Measurements from ENCODE around the gene PPP1R16B. TPM values are rescaled to one million over a fixed set of nuclear protein-coding genes. Genes with fewer than 3 reads are reported as not detected.

PPP1R16B gene
- polyA plus RNA-seq, 2 of the 4 experiments (the other 2 are of a cell fraction), result 0.17 to 0.31 TPM

DNA sequence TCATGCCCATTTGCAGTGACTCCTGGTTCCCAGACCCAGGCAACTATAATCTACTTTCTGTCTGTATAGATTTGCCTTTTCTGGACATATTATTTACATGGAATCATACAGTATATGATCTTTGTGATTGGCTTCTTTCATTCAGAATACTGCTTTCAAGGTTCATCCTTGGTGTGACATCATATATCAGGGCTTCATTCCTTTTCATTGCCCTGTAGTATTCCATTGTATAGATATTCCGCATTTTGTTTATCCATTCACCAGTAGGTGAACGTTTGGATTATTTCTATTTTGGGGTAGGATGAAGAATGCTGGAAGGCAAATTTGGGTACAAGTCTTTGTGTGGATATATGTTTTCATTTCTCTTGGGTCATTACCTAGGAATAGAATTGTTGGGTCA is 36.1 kb downstream of the PPP1R16B start:
- ATAC-seq (no peak), FAIRE-seq (no peak)
- WGBS (ENCODE audit: missing lambda C conversion rate), result 4% methylated on average over 2 of the region's 2 CpGs

DNA sequence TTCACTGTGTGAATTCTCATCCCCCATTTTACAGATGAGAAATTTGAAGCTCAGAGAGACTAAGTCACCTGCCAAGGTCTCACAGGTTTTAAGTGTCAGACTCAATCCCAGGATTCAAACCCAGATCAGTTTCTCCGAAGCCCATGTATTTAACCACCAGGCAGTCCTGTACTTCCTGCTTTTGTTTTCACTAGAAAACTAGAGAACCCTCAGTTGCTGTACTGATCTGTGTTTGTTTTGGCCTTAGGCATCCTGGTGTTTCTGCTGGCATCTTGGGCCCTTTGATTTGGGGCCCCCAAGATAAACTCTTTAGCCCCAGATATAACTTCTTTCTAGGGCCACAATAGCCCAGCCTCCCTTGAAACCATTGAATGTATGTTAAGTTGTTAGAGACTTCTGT is 36.5 kb downstream of the PPP1R16B start:
- no peaks in the 10 kb centered on the region for H3K4me1 ChIP-seq
- TF ChIP-seq BHLHE40 (IDR thresholded peaks at IDR 0.05; ENCODE audit: low read depth, low read length), result no peak
- TF ChIP-seq POLR2A (IDR thresholded peaks at IDR 0.05; ENCODE audit: low read length), result no peak
- TF ChIP-seq EP300 (IDR thresholded peaks at IDR 0.05), result no peak
- TF ChIP-seq ZC3H11A (IDR thresholded peaks at IDR 0.05), result no peak
- TF ChIP-seq HDAC2 (IDR thresholded peaks at IDR 0.05), result no peak
- no peak for TF ChIP-seq ESRRA (IDR thresholded peaks at IDR 0.05; ENCODE audit: borderline replicate concordance, low read length)
- ATAC-seq, result no peak
- H3K27ac ChIP-seq, result no peak overlapping the region
- POLR2A ChIA-PET, result no interaction called here
- CTCF ChIA-PET, result interaction anchor here (2.5 kb wide), 1 partner anchor 52 kb away, joined by 7 read pairs; no protein-coding TSS in a partner anchor
- no peak for FAIRE-seq
- H3K4me2 ChIP-seq, result no peak overlapping the region
- WGBS (ENCODE audit: missing lambda C conversion rate), result 92% methylated on average over 1 of the region's 1 CpG
- no peak overlapping the region for H3K4me3 ChIP-seq
- no peak for DNase-seq (ENCODE audit: low read depth in 1 of 2, low spot score in 1 of 2)
- H3K9me3 ChIP-seq, result no peaks in the 10 kb centered on the region

More for the DNA sequence above, 36.1 kb downstream of the PPP1R16B start:
- no peak for DNase-seq (ENCODE audit: low read depth in 1 of 2, low spot score in 1 of 2)
- H3K4me1 ChIP-seq, result no peaks in the 10 kb centered on the region
- no peaks in the 10 kb centered on the region for H3K9me3 ChIP-seq
- ChIA-PET CTCF (interaction anchor here (2.5 kb wide), 1 partner anchor 51 kb away, joined by 7 read pairs; no protein-coding TSS in a partner anchor), POLR2A (interaction anchor here (0.6 kb wide), 1 partner anchor 10 kb away, joined by 3 read pairs; no protein-coding TSS in a partner anchor)
- H3K4me2 ChIP-seq, result no peak overlapping the region
- no peak overlapping the region for H3K27ac ChIP-seq
- TF ChIP-seq RCOR1 (IDR thresholded peaks at IDR 0.05; ENCODE audit: low read depth, low read length) (no peak), SREBF2 (IDR thresholded peaks at IDR 0.05) (no peak), ZSCAN20 (CRISPR knock-in tag; IDR thresholded peaks at IDR 0.05) (no peak), ZFP36 (IDR thresholded peaks at IDR 0.05; ENCODE audit: borderline replicate concordance, partially characterized antibody) (no peak), ZC3H11A (IDR thresholded peaks at IDR 0.05) (no peak), GATA3 (IDR thresholded peaks at IDR 0.05; ENCODE audit: borderline replicate concordance) (no peak), RARB (CRISPR knock-in tag; IDR thresholded peaks at IDR 0.05) (no peak)
- H3K4me3 ChIP-seq, result no peak overlapping the region

DNA sequence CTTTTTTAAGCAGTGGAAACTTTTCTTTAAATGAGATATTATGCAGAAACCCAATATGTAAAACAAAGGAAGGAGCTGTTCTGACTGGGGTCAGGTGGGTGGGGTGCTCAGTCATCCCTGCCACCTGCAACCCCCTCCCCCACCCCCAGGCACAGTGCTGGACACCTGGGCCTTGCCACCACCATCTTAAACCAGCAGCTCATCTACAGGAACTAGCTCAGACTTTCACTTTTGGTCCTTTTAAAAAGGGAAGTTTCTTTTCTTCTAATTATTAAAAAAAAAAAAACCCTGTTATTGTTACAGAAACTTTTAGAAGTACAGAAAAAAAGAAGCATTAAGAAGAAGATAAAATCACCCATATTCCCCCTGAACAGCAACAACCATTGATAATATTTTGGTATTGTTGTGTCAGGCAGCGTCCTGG is 37.1 kb downstream of the PPP1R16B start:
- ChIA-PET POLR2A (no interaction called here), CTCF (interaction anchor here (0.8 to 2.5 kb wide), 2 partner anchors 52 to 110 kb away, joined by 3 to 7 read pairs; no protein-coding TSS in a partner anchor)
- no peak overlapping the region for H3K4me3 ChIP-seq
- DNase-seq (ENCODE audit: low read depth in 1 of 2, low spot score in 1 of 2), result no peak
- H3K9me3 ChIP-seq, result no peaks in the 10 kb centered on the region
- H3K4me2 ChIP-seq, result no peak overlapping the region
- TF ChIP-seq, protein P1, sequence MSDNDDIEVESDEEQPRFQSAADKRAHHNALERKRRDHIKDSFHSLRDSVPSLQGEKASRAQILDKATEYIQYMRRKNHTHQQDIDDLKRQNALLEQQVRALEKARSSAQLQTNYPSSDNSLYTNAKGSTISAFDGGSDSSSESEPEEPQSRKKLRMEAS (IDR thresholded peaks at IDR 0.05), result no peak
- TF ChIP-seq FOSB (CRISPR knock-in tag; IDR thresholded peaks at IDR 0.05) (no peak), RARB (CRISPR knock-in tag; IDR thresholded peaks at IDR 0.05) (no peak), JUN (IDR thresholded peaks at IDR 0.05) (no peak), ZNF302 (CRISPR knock-in tag; IDR thresholded peaks at IDR 0.05) (no peak), GATA3 (IDR thresholded peaks at IDR 0.05; ENCODE audit: borderline replicate concordance) (no peak), CHD2 (IDR thresholded peaks at IDR 0.05; ENCODE audit: low read length, partially characterized antibody) (no peak), CBX2 (IDR thresholded peaks at IDR 0.05; ENCODE audit: borderline replicate concordance, low read depth) (no peak), JUNB (IDR thresholded peaks at IDR 0.05) (no peak), RNF2 (IDR thresholded peaks at IDR 0.05; ENCODE audit: borderline replicate concordance, low read depth) (no peak)
- TF ChIP-seq, protein P2, sequence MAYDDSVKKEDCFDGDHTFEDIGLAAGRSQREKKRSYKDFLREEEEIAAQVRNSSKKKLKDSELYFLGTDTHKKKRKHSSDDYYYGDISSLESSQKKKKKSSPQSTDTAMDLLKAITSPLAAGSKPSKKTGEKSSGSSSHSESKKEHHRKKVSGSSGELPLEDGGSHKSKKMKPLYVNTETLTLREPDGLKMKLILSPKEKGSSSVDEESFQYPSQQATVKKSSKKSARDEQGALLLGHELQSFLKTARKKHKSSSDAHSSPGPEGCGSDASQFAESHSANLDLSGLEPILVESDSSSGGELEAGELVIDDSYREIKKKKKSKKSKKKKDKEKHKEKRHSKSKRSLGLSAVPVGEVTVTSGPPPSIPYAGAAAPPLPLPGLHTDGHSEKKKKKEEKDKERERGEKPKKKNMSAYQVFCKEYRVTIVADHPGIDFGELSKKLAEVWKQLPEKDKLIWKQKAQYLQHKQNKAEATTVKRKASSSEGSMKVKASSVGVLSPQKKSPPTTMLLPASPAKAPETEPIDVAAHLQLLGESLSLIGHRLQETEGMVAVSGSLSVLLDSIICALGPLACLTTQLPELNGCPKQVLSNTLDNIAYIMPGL (CRISPR knock-in tag; IDR thresholded peaks at IDR 0.05; ENCODE audit: borderline replicate concordance), result no peak
- TF ChIP-seq, protein P3, sequence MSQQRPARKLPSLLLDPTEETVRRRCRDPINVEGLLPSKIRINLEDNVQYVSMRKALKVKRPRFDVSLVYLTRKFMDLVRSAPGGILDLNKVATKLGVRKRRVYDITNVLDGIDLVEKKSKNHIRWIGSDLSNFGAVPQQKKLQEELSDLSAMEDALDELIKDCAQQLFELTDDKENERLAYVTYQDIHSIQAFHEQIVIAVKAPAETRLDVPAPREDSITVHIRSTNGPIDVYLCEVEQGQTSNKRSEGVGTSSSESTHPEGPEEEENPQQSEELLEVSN (IDR thresholded peaks at IDR 0.05; ENCODE audit: borderline replicate concordance, low read depth), result no peak
- TF ChIP-seq, protein P4, sequence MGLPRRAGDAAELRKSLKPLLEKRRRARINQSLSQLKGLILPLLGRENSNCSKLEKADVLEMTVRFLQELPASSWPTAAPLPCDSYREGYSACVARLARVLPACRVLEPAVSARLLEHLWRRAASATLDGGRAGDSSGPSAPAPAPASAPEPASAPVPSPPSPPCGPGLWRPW (IDR thresholded peaks at IDR 0.05), result no peak
- no peaks in the 10 kb centered on the region for H3K4me1 ChIP-seq
- WGBS (ENCODE audit: missing lambda C conversion rate), result 34% methylated on average over 1 of the region's 1 CpG
- no peak overlapping the region for H3K27ac ChIP-seq
- FAIRE-seq, result no peak
- ATAC-seq, result no peak

All from A549 (cell line).